HPDE6-E6E7 (cell line): Measurements from ENCODE around the gene WSB1.
A peak's percentile ranks its signal among the peaks of the same experiment; 100 is the strongest.

Source experiments
- DNase-seq: peaks from one replicate; pipeline ENCODE4 v3.0.0; 2011; ENCODE audit warnings: missing footprints; ENCODE audit errors: extremely low spot score

The WSB1 gene

DNA sequence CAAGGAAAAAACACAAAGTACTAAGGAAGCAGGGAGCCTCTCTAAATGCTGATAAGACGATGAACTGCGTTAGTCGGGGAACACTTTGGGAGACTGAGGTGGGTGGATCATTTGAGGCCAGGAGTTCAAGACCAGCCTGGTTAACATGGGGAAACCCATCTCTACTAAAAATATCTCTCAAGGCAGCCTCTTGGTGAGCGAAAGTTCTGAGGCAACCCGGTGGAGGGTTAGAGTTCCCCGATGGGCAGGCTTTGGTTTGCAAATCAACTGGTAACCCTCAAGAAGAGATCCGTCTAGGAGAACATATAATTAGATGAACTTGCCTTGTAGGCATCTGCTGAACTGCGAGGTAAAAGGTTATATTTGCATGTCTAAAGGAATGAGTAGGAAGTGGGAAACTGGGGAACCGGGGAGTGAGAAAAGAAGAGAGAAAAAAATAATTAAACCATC lies 44.6 kb downstream of the WSB1 start:
- no peak for DNase-seq

DNA sequence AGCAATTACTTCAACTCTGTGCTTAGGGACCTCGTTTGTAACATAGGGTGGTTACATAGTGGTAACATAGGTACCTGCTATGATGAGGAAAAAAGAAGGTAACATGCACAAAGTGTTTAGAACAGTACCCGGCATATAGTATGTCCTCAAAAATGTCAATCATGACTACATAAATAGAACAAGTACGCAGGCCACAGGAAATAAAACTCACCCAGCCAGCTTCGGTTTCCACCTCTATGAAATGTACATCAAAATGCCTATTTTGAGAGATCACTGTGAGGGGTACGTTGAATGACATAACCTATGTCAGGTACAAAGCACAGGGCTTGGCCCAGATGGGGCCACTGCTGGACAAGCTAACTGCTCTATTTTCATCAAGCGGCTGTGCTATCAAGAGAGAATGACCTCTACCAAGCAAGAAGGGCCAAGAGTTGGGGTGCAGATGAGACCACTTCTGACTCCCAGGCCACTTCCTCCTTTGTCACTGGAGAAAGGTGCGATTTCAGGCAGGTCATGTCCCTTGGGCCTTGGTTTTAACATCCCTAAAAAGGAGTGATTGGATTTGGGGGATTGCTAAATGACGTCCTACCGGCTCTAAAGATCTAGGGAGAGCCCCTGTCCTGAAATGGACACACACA lies 45.4 kb downstream of the WSB1 start:
- no peak for DNase-seq

DNA sequence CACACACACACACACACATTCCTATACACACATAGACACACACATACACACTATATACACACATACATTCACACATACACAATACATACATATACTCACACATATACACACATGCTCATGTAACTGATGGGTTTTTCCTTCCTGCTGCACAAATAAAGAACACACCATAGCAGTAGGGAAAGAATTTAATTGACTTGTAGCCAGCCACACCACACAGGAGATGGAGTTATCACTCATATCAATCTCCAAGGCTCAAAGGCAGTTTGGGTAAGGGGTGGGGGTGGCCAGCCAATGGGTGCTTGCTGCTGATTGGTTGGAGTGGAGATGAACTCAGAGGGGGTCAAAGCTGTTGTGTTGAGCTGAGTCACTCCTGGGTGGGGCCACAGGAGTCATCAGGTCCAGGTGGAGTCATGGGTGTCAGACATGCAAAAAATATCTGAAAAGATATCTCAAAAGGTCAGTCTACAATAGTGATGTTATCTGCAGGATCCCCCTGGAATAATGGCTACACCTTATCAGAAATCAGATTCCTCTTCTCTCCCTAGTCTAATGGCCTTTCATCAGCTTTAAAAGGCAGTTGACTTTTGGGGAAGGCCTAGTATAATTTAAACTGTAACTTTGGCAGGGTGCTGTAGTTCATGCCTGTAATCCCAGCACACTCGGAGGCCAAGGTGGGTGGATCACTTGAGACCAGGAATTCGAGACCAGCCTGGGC lies 46.1 kb downstream of the WSB1 start:
- peak; percentile 65 for DNase-seq

DNA sequence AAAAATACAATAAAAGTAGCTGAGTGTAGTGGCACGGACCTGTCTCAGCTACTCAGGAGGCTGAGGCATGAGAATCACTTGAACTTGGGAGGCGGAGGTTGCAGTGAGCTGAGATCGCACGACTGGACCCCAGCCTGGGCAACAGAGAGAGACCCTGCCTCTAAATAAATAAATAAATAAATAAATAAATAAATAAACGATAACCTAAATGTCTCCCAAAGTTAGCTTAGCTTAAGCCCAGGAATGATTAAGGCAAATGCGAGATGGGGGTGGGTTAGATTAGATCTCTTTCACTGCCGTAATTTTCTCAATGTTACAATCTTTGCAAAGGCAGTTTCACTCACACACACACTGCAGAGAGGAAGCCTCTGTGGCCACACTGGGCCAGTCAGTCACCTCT lies 46.7 kb downstream of the WSB1 start:
- no peak for DNase-seq

DNA sequence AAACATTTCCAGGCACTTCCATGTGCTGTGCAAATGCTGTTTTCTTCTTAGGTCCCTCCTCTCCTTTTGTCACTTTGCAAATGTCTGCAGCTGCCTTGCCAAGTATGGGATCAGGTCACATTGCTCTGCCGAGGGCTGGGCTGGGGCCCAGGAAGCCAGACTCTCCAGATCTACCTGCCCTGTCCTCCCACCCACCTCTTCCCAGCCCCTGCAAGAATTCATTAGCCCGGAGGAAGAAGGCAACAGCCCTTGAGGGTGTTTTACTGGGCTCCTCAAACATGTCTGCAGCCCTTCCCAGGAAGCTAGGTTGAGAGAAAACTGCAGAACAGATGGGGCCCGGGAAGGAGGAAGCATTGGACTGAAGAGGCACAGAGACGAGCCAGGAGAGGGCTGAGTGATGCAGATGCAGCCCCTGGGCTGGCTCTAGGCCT lies 47.1 kb downstream of the WSB1 start:
- no peak for DNase-seq

DNA sequence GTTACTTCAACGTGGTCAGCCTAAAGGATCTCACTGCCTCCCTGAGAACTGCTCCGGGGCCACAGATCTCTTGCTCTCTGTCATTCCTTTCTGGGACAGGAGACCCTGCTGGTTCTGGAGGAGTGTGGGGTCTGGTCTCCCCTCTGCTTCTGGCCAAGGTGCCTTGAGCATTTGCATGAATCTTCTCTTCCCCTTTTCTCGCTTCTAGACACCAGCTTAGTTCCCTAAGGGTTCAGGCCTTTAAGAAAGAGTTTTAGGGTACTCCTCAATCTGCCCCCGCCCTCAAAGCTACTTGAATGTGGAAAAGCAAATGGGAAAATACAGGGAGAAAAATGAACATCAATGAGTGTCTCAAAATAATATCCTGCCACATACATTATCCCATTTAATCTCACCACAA lies 48.1 kb downstream of the WSB1 start:
- DNase-seq: no peak

DNA sequence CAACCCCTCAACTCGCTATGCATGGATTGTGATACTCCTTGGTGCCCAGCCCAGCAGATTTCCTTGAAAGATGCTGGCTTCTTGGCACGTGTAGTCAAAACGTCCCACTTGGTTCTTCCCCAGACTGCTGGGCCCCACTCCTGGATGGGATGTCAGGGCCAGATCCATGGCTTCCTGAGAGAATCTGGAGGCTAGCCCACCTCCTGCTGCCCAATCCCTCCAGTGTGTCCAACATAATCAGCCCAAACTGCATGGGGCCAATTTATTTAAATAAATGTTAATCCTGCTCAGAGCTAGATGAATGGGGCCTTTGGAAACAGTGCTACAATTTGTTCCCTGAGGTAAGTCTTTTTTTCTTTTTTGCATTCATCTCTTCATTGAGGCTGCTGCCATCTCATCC lies 49.4 kb downstream of the WSB1 start:
- no peak for DNase-seq

DNA sequence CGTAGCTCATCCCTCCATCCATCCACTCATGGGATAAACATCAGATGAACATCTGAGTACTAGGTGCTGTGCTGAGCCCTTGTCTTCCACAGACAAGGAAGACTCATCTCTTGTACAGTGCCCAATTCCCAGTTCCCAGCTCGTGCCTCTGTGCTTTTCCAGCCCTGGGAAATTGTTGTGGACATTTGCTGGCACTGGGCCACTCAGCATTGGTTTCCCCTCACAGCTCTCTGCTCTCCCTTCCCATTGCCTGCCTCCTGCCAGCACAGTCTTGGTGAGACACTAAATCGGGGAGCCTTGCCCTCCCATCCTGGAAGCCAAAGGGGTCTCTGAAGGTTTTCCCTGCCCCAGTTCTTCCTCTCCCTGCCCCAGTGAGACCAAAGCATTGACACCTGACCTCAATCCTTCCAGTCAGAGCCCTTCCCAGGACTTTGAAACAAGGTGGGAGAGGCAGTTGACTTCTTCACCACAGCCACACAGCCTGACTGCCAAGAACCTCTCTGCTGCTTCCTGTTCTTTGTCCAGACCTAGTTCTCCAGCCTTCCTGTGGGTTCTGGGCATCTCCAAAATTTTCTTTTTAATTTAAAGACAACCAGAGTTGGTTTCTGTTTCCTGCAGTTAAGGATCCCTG lies 50.2 kb downstream of the WSB1 start:
- DNase-seq: no peak

DNA sequence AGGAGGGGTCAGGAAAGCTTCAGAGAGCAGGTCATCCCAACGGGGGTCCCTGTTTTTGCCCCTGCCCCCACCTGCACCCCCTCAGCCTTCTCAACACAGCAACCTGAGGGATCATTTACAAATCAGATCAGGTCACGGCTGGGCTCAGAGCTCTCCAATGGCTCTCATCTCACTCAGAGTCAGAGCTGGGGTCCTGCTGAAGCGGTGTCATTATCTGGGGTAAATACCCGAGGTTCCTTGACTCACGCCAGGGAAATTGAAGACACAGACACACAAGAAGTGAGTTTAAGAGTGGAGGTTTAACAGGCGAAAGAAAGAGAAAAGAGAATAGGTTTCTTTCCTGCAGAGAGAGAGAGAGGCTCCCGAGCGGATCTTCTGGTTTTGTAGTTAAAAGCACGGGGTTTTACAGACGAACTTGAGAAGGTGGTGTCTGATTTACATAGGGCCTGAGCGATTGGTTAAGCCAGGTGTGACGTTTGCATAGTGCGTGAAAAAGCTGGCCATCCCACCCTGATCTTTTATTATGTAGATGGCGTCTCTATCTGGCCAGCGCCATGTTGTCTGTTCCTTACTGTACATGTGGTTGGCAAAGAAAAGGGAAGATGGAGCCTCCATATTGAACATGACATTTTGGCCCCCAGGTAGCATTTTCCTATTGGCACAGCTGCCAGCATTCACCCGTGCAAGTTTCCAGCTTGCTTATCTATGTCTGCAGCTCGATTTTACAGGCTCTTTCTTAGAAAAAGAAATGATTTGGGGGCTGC lies 51.4 kb downstream of the WSB1 start:
- DNase-seq: no peak

DNA sequence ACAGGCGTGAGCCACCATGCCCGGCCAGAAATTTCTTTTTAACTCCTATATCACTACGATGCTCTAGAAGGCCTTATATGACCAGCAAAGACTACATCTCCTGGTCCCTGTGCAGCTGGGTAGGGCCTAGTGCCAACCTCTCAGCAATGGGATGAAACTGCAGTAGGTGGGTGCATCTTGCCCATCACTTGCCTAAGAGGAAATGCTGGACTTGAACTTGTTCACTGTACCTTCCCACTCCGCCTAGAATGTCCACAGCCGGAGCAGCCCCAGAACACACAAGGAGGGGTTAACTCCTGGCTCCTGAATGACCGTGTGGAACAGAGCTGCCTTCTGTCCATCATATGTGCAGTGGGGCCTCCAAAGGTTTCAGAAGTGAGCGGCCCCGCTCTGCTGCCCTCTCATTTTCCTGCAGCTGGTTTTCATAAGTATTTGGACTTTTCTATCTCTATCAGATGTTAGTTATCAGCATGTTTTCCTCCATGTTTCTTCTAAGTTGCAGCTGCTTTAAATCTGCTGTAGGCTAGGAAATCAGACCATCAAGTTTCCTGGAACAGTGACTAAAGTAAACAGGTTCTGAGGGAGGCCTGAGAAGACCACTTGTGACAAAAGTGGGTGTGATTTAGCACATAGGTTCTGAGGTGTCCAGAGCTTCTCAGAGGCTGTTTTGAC lies 52.5 kb downstream of the WSB1 start:
- no peak for DNase-seq

DNA sequence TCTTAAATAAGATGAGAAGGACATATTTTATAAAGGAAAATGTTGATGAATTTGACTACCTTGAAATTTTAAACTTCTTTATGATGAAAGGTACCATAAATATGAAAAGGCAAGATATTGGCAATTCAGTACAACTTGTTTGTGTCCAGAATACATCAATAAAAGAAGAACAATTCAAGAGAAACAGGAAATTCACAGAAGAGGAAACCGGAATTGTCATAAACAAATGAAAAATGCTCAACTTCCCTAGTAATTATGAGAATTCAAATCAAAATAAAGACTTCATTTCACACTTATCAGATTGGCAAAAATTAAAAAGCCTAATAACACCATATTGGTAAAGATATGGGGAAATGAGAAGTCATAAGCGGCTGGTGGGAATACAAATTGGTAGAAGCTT lies 54.3 kb downstream of the WSB1 start:
- no peak for DNase-seq

DNA sequence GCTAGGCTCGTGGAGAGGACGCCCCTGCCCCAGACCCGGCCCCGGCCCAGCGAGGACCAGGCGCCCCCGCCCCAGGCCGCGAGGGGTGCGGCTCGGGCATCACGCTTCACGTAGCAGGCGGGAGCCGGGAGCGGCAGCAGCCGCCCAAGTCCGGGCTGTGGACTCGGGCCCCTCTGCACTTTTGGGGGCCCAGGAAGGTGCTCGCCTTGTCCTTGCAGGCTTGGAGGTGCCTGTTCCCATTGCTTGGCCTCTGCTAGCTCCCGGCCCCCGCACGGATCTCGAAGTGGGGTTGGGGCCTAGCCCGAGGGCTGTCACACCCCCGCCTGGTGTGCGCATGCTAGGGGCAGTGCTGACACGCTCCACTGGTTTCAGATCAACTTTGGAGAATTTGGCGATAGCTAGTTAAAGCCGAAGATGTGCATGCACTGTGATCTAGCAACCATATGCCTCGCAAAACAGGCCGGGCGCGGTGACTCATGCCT lies 55.7 kb downstream of the WSB1 start:
- no peak for DNase-seq

DNA sequence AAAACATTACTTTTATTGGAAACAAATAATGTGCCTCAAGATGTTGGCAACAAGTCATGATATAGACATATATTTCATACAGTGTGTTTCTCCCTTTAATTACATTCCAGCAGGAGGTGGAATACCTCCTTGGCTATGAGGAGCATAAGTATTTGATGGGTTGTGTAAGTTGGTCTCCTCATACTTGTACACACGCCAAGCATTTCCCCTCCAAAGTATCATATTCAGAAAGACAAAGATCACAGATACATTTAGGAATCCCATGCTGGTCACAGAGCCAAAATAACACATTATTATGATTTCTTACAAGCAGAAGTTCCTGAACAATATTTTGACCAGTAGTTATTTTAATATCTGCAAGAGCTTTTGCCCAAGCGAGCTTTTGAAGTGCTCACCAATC lies 57.8 kb downstream of the WSB1 start:
- DNase-seq: no peak

DNA sequence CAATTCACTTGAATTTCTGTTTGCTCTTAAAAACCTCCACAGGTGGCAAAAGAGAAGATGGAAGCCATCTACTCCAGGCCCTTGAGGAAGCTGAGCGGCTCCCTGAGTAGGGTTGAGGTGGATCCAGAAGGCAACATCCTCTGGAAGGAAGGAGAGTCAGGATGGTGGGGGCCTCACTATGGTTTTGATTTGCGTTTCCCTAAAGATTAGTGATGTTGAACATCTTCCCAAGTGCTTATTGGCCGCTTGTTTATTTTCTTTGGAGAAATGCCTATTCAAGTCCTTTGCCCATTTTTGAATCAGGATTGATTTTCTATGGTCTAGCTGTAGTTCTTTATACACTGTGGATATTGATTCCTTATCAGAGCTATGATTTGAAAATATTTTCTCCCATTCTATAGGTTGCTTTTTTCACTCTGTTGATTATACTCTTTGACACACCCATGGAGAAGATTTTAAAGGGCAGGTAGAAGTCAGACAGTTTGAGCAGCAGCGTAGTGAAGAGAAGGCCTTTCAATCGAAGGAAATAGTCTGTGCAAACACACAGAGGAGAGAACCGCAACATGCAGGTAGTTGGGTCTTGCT lies 58.6 kb downstream of the WSB1 start:
- DNase-seq: no peak

DNA sequence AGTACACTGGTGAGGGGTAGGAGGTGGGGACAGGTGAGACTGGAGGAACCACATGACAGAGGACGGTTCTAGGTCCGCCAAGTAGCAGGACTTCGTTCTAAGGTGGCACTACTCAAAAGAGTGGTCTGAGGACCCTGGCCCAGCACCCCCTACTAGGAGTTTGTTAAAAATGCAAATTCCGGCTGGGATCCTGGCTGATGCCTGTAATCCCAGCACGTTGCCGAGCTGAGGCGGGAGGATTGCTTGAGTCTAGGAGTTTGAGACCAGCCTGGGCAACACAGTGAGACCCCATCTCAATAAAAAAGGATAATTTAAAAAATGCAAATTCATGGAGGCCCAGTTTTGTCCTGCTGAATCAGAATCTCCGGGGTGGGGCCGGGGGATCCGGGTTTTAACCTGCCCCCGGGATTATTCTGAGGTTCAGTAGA lies 59.1 kb downstream of the WSB1 start:
- no peak for DNase-seq

DNA sequence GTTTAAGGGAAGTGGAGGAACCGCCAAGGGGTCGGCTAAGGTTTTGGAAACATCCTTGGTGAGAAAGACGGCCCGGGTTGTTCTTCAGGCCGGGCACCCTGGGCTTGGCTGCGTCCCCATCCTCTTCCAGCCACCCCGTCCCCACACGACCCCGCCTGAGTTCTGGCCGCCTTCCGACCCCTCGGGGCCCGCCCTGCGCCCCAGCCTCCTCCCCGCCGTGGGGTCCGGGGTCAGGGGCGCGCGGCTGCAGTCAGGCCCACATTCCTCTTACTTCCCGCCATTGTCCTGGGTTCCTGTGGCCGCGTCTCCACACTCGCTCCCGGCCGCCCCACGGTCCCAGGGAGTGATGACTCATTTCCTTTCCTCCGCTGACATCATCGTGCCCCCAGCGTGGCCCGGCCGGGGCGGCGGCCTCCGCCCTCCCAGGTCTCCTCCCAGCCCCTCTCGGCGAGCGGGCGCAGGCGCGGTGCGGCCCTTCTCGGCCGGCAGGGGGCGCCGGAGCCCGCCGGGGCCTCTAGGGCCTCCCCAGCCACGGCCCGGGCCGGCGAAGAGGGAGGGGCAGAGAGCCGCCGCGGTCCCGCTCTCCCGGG lies 59.6 kb downstream of the WSB1 start:
- peak; percentile 93 for DNase-seq

DNA sequence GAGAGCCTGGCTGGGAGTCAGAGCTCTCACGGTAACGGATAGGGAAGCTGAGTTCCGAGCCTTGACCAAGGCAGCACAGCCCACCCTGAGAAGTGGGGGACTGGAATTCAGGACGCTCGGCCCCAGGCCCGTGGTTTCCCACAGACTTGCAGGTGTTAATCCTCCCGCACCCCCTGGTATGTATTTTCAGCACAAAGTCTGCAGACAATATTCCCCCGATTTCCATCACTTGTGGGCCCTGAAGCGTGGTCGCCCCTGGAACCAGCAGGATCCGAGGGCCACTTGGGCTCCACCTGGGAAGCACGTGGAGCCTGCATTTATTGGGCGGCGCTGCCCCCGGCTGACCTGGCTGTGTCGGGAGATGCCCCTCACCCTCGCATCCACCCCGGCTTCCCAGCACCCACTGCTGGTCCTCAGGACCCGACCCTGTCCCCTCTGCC lies 60.2 kb downstream of the WSB1 start:
- no peak for DNase-seq

DNA sequence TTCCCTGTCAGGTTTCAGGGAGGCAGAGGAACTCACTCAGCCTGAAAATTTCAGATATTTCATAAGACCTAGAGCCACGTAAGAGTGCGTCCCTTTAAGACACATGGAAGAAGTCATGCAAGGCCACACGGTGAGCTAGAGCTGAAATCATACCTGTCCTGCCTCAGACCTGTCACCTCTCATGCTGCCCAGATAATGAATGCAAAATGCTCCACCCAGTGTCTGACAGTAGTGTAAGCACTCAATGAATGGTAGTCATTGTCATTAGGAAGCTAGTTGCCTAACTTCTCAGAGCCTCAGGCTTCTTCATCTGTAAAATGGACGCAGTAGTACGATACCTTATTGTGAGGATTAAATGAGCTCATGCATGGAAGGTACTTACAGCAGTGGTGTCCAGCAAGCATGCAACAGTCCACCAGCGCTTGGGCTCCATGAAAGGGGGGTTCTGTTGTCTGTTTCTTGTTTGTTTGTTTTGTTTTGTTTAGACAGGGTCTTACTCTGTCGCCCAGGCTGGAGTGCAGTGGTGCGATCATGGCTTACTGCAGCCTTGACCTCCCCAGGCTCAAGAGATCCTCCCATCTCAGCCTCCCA lies 60.7 kb downstream of the WSB1 start:
- no peak for DNase-seq

DNA sequence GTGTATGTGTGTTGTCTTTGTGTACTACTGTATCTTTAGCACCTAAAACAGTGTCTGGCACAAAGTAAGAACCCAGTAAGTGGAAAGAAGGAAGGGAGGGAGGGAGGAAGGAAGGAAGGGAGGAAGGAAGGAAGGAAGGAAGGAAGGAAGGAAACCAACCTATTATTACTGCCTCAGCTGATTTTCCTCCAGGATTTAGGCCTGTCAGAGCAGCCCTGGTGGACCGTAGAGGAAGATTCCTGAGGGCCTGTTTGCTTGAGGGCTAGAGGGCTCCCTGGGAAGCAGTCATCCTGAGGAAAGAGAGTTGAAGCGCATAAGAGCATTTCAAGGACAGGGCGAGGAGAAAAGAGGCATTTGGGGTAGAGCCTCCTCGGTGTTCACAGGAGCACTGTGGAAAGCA lies 61.5 kb downstream of the WSB1 start:
- no peak for DNase-seq

DNA sequence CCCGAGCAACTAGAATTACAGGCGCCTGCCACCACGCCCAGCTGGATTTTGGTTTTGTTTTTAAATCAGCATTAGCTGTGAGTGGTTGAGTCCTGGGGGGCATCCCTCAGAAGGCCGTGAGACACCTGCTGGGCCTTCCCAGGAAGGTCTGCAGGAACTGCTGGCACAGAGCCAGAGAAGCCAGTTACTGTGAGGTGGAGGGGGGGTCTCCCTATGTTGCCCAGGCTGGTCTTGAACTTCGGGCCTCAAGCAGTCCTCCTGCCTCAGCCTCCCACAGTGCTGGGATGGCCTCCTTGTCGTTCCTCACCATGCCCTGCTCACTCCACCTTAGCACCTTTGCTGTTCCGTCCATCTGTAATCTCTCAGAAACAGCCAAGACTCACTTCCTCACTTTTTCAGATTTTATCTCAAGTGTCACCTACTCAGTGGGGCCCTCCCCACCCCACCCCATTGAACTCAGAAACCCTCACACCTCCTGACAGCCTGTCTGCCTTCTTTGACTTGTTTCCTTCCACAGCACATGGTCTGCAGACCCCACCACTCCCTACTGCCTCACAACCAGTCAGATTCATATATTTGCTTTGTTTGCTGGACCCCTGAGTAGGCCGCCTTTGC lies 62.3 kb downstream of the WSB1 start:
- DNase-seq: no peak
